ENCODE data around the gene TEC. TPM values are rescaled to one million over a fixed set of nuclear protein-coding genes. Genes with fewer than 3 reads are reported as not detected.

Gene TEC
- total RNA-seq, 1 donor from 2014 or later = 0.21 TPM

DNA sequence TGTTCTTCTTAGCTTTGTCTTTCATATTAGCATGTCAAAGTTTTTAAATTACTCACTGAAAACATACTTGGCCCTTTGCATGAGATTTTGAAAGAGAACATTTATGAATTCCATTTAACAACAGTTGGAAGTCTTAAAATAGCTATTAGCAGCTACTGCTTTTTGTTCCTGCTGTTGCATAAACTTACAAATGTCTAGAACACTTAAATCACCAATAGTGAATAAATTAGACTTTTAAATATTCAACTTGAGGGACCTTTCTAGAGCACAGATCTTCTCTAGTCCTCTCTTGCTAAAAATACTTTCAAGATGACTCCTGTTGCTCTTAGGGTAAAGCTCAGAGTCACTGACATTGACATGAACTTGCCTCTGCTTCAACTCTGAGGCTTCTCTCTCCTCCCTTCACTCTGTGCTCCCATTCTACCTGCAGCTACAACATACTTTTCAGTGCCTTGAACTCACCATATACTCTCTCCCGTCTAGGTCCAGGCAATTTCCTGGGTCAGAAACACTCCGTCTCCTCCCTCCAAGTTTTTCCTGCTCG is 119.7 kb downstream of the TEC start:
- no peak for DNase-seq (ENCODE audit: low read depth, low spot score)
- Mint-ChIP-seq H3K4me3 (no peak overlapping the region), H3K27ac (ENCODE audit: unreplicated experiment) (no peak overlapping the region), H3K9me3 (peaks cover 11% of the 10 kb centered on the region), H3K36me3 (ENCODE audit: low read depth) (no peaks in the 10 kb centered on the region), H3K27me3 (ENCODE audit: low read depth) (peaks cover 8% of the 10 kb centered on the region), H3K4me1 (no peaks in the 10 kb centered on the region)
- no peak for TF ChIP-seq CTCF (conservative IDR thresholded peaks at IDR 0.05)

DNA sequence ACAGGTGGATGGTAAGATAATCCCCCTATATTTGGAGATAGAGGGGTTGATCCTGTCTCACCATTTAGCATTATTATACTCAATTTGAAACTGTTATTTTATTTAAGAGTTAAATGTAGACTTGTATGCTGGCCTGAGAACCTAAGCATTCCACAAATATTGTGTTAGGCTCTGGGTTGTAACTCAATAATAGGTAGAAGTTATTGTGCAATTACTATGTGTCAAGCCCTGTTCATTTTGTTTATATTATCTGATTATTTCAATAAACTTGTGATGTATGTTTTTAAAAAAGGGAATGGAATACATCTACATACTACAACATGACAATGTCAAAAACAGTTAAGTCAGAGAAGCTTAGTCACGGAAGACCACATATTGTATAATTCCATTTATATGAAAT is 122.0 kb downstream of the TEC start:
- H3K27ac Mint-ChIP-seq (ENCODE audit: unreplicated experiment) = no peak overlapping the region
- H3K4me3 Mint-ChIP-seq = no peak overlapping the region
- H3K27me3 Mint-ChIP-seq (ENCODE audit: low read depth) = peaks cover 12% of the 10 kb centered on the region
- peaks cover 1% of the 10 kb centered on the region for H3K9me3 Mint-ChIP-seq
- H3K36me3 Mint-ChIP-seq (ENCODE audit: low read depth) = no peaks in the 10 kb centered on the region
- no peak for TF ChIP-seq CTCF (conservative IDR thresholded peaks at IDR 0.05)
- no peaks in the 10 kb centered on the region for H3K4me1 Mint-ChIP-seq
- DNase-seq (ENCODE audit: low read depth, low spot score) = no peak

- H3K9me3 Mint-ChIP-seq = no peaks in the 10 kb centered on the region
- TF ChIP-seq CTCF (conservative IDR thresholded peaks at IDR 0.05) = peak; percentile 84
- H3K27me3 Mint-ChIP-seq (ENCODE audit: low read depth) = peaks cover 9% of the 10 kb centered on the region
- H3K36me3 Mint-ChIP-seq (ENCODE audit: low read depth) = no peaks in the 10 kb centered on the region
- no peak overlapping the region for H3K4me3 Mint-ChIP-seq
- DNase-seq (ENCODE audit: low read depth, low spot score) = no peak
- H3K27ac Mint-ChIP-seq (ENCODE audit: unreplicated experiment) = no peak overlapping the region
- no peaks in the 10 kb centered on the region for H3K4me1 Mint-ChIP-seq
These were observed 128.6 kb downstream of the TEC start for GRCh38 chr4:48141048-48141447.

- DNase-seq (ENCODE audit: low read depth, low spot score) = no peak
- H3K36me3 Mint-ChIP-seq (ENCODE audit: low read depth) = no peaks in the 10 kb centered on the region
- no peak overlapping the region for H3K4me3 Mint-ChIP-seq
- peaks cover 1% of the 10 kb centered on the region for H3K27me3 Mint-ChIP-seq (ENCODE audit: low read depth)
- no peaks in the 10 kb centered on the region for H3K4me1 Mint-ChIP-seq
- no peak overlapping the region for H3K27ac Mint-ChIP-seq (ENCODE audit: unreplicated experiment)
- no peak for TF ChIP-seq CTCF (conservative IDR thresholded peaks at IDR 0.05)
- H3K9me3 Mint-ChIP-seq = no peaks in the 10 kb centered on the region
These were observed 129.9 kb downstream of the TEC start for GRCh38 chr4:48139691-48140090.

GRCh38 chr4:48138936-48139335 is 130.7 kb downstream of the TEC start:
- no peak for DNase-seq (ENCODE audit: low read depth, low spot score)
- Mint-ChIP-seq H3K27ac (ENCODE audit: unreplicated experiment) (no peak overlapping the region), H3K27me3 (ENCODE audit: low read depth) (no peaks in the 10 kb centered on the region), H3K9me3 (no peaks in the 10 kb centered on the region), H3K4me3 (no peak overlapping the region), H3K4me1 (no peaks in the 10 kb centered on the region), H3K36me3 (ENCODE audit: low read depth) (no peaks in the 10 kb centered on the region)
- no peak for TF ChIP-seq CTCF (conservative IDR thresholded peaks at IDR 0.05)

- Mint-ChIP-seq H3K4me1 (no peaks in the 10 kb centered on the region), H3K4me3 (no peak overlapping the region), H3K36me3 (ENCODE audit: low read depth) (no peaks in the 10 kb centered on the region), H3K27me3 (ENCODE audit: low read depth) (no peaks in the 10 kb centered on the region), H3K9me3 (no peaks in the 10 kb centered on the region), H3K27ac (ENCODE audit: unreplicated experiment) (no peak overlapping the region)
- TF ChIP-seq CTCF (conservative IDR thresholded peaks at IDR 0.05) = no peak
- DNase-seq (ENCODE audit: low read depth, low spot score) = no peak
These were observed 131.1 kb downstream of the TEC start for GRCh38 chr4:48138511-48138910.

All from neural crest cell (in vitro differentiated cells).